ENCODE data around the gene PPP2R2C.

- TF ChIP-seq, protein P1, sequence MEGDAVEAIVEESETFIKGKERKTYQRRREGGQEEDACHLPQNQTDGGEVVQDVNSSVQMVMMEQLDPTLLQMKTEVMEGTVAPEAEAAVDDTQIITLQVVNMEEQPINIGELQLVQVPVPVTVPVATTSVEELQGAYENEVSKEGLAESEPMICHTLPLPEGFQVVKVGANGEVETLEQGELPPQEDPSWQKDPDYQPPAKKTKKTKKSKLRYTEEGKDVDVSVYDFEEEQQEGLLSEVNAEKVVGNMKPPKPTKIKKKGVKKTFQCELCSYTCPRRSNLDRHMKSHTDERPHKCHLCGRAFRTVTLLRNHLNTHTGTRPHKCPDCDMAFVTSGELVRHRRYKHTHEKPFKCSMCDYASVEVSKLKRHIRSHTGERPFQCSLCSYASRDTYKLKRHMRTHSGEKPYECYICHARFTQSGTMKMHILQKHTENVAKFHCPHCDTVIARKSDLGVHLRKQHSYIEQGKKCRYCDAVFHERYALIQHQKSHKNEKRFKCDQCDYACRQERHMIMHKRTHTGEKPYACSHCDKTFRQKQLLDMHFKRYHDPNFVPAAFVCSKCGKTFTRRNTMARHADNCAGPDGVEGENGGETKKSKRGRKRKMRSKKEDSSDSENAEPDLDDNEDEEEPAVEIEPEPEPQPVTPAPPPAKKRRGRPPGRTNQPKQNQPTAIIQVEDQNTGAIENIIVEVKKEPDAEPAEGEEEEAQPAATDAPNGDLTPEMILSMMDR (optimal IDR thresholded peaks at IDR 0.05 in 1 of 3, IDR thresholded peaks at IDR 0.05 in 1 of 3, conservative IDR thresholded peaks at IDR 0.05 in 1 of 3; ENCODE audit: extremely low read depth in 1 of 3, insufficient read depth in 2 of 3, low read length in 3 of 3) = no peak
- TF ChIP-seq EZH2 (IDR thresholded peaks at IDR 0.05; ENCODE audit: low read length) = no peak
Measured at GRCh38 chr4:6473264-6474052, 1.0 kb upstream of the PPP2R2C start.
